ENCODE measurements around the gene DIMT1. TPM values are rescaled to one million over a fixed set of nuclear protein-coding genes. Genes with fewer than 3 reads are reported as not detected.

DIMT1 gene
- 10 to 100 TPM; 18.3 to 34.8 (median 26.4) TPM for total RNA-seq

GRCh38 chr5:62403411-62404250 is at the start of gene DIMT1:
DIMT1 (minus strand) TSS chr5:62403905; CDS start chr5:62403772, 133 bp downstream.
- Histone ChIP-seq H3K36me3 (peaks cover under 1 to 23% (median 22%) of the 10 kb centered on the region in 4 donors), H3K4me1 (peaks cover 10 to 23% (median 21%) of the 10 kb centered on the region in 4 donors), H3K27me3 (no peaks in the 10 kb centered on the region), H3K27ac (replicated peaks in 1 of 4) (peak within 1 kb of the TSS; percentile 92 to 97 (median 92)), H3K4me3 (peak within 1 kb of the TSS; percentile 69 to 95 (median 87)), H3K9me3 (no peaks in the 10 kb centered on the region)
- peak; percentile 99 for DNase-seq (ENCODE audit: extremely low spot score)
- intact Hi-C loops (cut with DNase I), result no loop called here
- TF ChIP-seq POLR2A (IDR thresholded peaks at IDR 0.05; ENCODE audit: low read depth) (peak; percentile 37), CTCF (IDR thresholded peaks at IDR 0.05) (no peak), POLR2AphosphoS5 (IDR thresholded peaks at IDR 0.05) (peak; percentile 90 to 93), EP300 (IDR thresholded peaks at IDR 0.05) (no peak)
- under 1% methylated on average over 54 of the region's 66 CpGs for WGBS

DNA sequence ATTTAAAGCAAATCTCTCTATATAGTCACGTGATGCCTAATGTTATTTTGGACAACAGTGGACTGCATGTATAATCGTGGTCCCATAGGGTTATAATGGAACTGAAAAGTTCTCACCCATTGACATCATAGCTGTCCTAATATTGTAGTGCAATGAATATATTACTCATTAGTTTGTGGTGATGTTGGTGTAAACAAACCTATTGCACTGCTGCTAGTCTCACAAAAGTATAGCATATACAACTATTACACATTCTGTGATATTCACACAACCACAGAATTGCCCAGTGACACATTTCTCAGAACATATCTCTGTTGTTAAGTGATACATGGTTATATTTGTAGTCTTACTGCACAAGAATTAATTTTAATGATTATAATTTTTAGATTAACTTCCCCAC is 46.6 kb upstream of the DIMT1 start:
- Histone ChIP-seq H3K27ac (replicated peaks in 1 of 4) (no peak overlapping the region), H3K9me3 (no peaks in the 10 kb centered on the region), H3K36me3 (peaks cover 0 to 66% (median 23%) of the 10 kb centered on the region in 4 donors), H3K27me3 (no peaks in the 10 kb centered on the region), H3K4me1 (no peaks in the 10 kb centered on the region), H3K4me3 (no peak overlapping the region)
- no peak for DNase-seq (ENCODE audit: extremely low spot score)
- 92% methylated on average over 2 of the region's 2 CpGs for WGBS
- TF ChIP-seq CTCF (IDR thresholded peaks at IDR 0.05), result no peak
- no peak for TF ChIP-seq POLR2A (IDR thresholded peaks at IDR 0.05; ENCODE audit: low read depth)
- no peak for TF ChIP-seq POLR2AphosphoS5 (IDR thresholded peaks at IDR 0.05)
- no peak for TF ChIP-seq EP300 (IDR thresholded peaks at IDR 0.05)
- intact Hi-C loops (cut with DNase I), result loop anchor here (10.0 kb wide), 1 partner anchor 325 kb away; no protein-coding TSS in a partner anchor

GRCh38 chr5:62448528-62448927 is 44.8 kb upstream of the DIMT1 start:
- WGBS, result 95% methylated on average over 5 of the region's 5 CpGs

DNA sequence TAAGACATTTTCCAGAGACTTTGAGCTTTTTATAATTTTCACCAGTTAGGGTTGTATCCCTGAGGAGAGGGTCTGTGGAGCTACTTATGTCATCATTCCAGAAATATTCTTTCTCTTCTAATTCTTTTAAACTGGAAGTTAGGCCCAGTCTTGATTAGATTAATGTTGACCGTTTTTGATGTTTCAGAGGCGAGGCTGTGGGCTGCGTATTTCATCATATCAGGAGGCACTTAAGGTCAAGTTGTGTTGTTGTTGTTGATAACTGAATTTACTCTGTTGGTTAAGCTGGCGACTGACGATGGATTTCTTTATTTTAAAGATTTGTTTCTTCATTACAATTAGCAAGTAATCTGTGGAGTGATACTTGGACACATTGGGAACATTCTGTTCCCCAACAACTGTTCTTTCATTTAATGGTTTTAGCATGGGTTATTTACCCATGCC is 28.9 kb upstream of the DIMT1 start:
- no peaks in the 10 kb centered on the region for H3K9me3 ChIP-seq
- peak overlapping the region in 3 of 4 donors; percentile 32 to 46 (median 42) for H3K27ac ChIP-seq (replicated peaks in 1 of 4)
- no peaks in the 10 kb centered on the region for H3K27me3 ChIP-seq
- TF ChIP-seq CTCF (IDR thresholded peaks at IDR 0.05) (no peak), EP300 (IDR thresholded peaks at IDR 0.05) (no peak), POLR2A (IDR thresholded peaks at IDR 0.05; ENCODE audit: low read depth) (no peak), POLR2AphosphoS5 (IDR thresholded peaks at IDR 0.05) (no peak)
- DNase-seq (ENCODE audit: extremely low spot score), result no peak
- 77% methylated on average over 5 of the region's 5 CpGs for WGBS
- H3K4me1 ChIP-seq, result peaks cover 20 to 45% (median 35%) of the 10 kb centered on the region in 4 donors
- no peaks in the 10 kb centered on the region for H3K36me3 ChIP-seq
- intact Hi-C loops (cut with DNase I), result no loop called here
- H3K4me3 ChIP-seq, result no peak overlapping the region

More at GRCh38 chr5:62448528-62448927, 44.8 kb upstream of the DIMT1 start:
- intact Hi-C loops (cut with DNase I), result no loop called here
- DNase-seq (ENCODE audit: extremely low spot score), result no peak
- peaks cover 0 to 51% (median 23%) of the 10 kb centered on the region in 4 donors for H3K36me3 ChIP-seq
- no peak overlapping the region for H3K27ac ChIP-seq (replicated peaks in 1 of 4)
- no peaks in the 10 kb centered on the region for H3K4me1 ChIP-seq
- H3K4me3 ChIP-seq, result no peak overlapping the region
- no peaks in the 10 kb centered on the region for H3K27me3 ChIP-seq
- no peaks in the 10 kb centered on the region for H3K9me3 ChIP-seq
- no peak for TF ChIP-seq CTCF (IDR thresholded peaks at IDR 0.05)
- TF ChIP-seq EP300 (IDR thresholded peaks at IDR 0.05), result no peak
- no peak for TF ChIP-seq POLR2AphosphoS5 (IDR thresholded peaks at IDR 0.05)
- no peak for TF ChIP-seq POLR2A (IDR thresholded peaks at IDR 0.05; ENCODE audit: low read depth)

Data from esophagus muscularis mucosa (tissue), 4 donors.